EL (cell line): ENCODE data around the gene SMPD4.
"Not testable (repeated sequence)": the region's sequence is repeated elsewhere in the genome, so short reads cannot be mapped to it uniquely, and the experiment has no call there.

Source experiments
- DNase-seq: peaks from one replicate; pipeline ENCODE4 v3.0.0-alpha.2; 2016

Gene SMPD4

DNA sequence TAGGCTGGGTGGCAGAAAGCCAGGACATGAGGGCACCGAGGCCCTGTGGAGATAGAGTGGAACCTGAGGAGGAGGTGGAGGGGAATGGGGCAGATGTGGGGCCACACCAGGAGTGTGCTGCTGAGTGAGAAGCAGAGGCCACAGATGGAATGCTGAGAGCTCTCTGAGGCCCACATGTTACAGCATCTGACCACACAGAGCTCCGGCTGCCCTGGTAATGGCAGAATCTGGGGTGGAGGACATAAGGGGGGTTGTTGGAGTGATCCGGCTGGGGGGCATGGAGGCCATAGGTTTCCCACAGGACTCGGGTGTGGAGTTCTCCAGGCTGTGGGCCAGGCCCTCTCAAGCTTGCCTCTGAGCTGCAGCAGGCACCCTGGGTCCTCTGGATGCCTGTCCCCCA is 4.5 kb upstream of the SMPD4 start:
- no peak for DNase-seq

- no peak for DNase-seq
Observed at GRCh38 chr2:130185436-130185835, 4.0 kb upstream of the SMPD4 start.

DNA sequence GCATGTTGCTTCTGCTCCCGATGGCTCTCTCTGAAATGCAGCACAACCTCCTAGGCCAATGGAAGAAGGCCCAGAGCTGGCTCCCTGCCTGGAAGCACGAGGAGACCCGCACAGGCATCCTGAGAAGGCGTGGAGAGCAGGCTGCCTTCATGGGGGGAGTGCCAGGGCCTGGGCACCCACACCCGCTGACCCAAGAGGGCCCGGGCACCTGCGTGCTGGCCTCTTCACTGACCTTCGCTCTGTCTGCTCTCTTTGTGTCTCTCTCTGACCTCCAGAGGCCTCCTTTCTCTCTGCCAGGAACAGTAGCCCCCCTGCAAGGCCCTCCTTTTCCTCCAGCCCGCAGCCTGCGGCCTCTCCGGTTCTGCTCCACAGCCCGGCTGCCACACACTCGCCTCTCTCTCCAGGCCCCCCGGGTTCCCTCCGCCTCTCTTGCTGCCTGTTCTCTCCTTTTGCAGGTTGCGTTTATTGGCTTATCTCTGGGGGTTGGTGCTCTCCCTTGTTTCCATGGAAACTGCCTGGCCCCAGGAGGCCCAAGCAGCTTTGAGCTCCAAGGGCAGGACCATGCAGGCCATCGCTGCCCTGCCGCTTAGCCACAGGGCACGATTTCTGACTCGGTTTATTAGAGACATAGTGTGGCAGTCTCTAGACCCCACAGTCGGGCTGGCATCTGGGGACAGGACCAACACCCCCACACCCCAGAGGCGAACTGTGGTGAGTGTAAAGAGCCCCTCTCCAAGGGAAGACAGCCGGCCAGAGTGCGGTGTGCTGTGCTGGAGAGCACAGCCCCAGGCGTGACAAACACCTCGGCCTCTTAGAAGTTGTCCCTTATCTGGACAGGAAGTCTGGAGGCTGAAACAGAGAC is 2.3 kb upstream of the SMPD4 start:
- DNase-seq, result peak; percentile 30

- peak; percentile 31 for DNase-seq
Observed at GRCh38 chr2:130182826-130183511, 1.6 kb upstream of the SMPD4 start.

DNA sequence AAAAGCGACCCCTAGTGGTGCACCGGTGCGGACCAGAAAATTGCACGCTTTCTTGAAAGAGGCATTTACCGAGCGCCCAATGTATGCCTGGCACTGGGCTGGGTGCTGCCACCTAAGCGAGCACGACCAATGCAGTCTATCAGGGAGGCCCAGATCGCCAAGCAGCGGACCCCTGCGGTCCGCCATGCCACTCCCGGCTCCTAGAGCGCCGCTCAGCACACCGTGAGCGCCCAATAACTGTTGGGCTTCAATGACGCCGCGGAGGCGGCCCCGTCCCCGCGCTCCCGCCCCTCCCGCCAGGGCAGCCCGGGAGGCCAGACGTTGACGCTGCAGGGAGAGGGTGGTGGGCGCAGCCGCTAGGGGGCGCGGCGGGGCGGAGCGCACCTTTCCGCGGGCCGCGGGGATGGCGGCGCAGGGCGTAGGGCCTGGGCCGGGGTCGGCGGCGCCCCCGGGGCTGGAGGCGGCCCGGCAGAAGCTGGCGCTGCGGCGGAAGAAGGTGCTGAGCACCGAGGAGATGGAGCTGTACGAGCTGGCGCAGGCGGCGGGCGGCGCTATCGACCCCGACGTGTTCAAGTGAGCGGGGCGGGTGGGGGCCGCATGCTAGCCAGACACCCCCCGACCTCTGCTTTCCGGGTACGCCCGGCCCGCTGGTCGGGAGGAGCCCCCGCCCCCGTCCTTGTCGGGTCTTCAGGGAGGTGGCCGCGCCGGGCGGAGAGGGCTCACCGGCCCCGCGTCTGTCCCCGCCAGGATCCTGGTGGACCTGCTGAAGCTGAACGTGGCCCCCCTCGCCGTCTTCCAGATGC is 679 bp upstream of the SMPD4 start, which contains the start of gene MZT2B:
Gene MZT2B (plus strand): TSS at position 383 of the 803 bp plus-strand sequence. CDS start 21 bp downstream, at position 404.
- peak; percentile 84 for DNase-seq

DNA sequence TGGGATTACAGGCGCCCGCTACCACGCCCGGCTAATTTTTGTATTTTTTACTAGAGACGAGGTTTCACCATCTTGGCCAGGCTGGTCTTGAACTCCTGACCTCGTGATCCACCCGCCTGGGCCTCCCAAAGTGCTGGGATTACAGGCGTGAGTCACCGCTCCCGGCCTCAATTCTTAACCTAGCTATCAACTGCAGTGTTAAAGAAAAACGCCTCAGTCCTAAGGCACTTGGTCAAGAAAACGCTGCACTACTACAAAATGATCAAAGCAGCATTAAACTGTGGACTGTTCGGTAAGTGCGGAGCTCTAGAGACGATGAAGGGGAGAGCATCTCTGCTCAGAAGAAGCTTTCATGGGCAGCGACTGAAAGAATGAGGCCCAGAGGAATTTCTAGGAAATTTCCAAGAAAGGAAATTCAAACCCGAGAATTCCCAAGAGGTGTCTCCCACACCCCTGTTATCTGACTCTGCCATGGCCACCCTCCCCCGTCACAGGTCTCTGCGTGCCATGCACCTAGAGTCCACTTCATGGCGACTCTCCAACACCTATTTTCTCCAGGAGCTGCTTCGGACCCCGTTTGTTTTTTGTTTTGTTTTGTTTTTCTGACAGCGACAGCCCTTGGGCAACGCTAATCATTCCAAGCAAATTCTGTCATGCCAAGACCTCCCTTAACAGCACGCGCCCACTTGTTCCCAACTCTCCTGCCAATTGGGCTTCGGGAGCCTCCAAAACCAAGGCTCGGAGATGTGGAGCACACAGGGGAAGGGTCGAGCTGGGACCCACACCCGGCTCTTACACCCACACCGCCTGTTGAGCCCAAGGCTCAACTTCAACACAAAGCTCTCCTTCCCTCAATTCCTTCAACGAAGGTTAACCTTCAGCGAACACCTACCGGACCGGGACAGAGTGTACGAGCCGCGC is 738 bp downstream of the SMPD4 start:
- DNase-seq, result peak; percentile 24

GRCh38 chr2:130174866-130175265 is 6.5 kb downstream of the SMPD4 start:
- not testable (repeated sequence) for DNase-seq

GRCh38 chr2:130169896-130170295 is 11.5 kb downstream of the SMPD4 start:
- DNase-seq, result no peak

- not testable (repeated sequence) for DNase-seq
Observed at GRCh38 chr2:130169163-130169562, 12.2 kb downstream of the SMPD4 start.

- not testable (repeated sequence) for DNase-seq
Observed at GRCh38 chr2:130166611-130167010, 14.8 kb downstream of the SMPD4 start.

- no peak for DNase-seq
Observed at GRCh38 chr2:130165293-130166016, 15.9 kb downstream of the SMPD4 start.

GRCh38 chr2:130162968-130163367 is 18.4 kb downstream of the SMPD4 start:
- no peak for DNase-seq

DNA sequence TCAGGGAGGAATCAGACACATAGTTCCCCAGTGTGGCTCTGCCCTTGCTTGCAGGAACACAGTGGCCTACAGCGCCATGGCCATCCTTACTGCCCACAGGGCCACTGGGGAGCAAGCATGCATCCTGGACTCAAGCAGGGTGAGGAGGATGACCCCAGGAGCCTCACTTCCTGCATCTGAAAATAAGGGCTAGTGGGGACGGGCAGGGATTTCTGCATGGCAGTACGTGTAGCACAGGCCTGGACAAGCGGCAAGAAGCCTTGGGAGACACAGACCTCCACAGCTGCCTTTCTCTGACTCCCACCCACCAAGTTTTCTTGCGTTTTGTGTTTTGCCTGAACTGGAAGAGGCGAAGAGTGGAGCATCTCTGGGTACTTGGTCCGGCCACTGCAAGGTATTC is 18.9 kb downstream of the SMPD4 start:
- DNase-seq, result not testable (repeated sequence)

- not testable (repeated sequence) for DNase-seq
Observed at GRCh38 chr2:130160838-130161705, 20.3 kb downstream of the SMPD4 start.

DNA sequence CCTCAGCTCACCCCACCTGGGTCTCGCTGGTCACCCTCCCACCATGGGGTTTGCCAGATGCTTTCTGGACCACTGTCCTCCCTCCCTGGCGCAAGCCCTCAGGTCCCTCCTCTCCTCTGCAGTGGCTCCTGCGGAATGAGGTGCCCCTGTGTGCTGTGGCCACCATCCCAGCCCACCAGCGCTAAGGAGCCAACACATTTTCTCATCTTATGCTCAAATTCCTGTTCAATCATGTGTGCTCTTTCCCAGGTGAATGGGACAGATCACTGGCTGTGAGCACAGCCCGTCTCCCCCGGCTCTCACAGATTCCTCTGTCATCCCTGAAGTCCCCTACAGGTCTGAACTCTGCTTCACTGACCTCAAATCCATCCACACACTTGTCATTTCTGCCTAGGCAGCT is 21.3 kb downstream of the SMPD4 start:
- DNase-seq, result no peak

DNA sequence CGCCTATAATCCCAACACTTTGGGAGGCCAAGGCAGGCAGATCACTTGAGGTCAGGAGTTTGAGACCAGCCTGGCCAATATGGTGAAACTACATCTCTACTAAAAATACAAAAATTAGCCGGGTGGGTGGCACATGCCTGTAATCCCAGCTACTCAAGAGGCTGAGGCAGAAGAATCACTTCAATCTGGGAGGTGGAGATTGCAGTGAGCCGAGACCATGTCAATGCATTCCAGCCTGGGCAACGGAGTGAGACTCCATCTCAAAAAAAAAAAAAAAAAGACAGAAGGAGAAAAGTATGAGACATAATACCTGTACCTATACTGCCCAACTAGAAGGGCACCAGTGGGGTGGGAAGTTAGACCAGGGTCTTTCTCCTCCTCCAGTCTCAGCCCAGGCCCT is 22.0 kb downstream of the SMPD4 start:
- DNase-seq, result not testable (repeated sequence)

GRCh38 chr2:130158631-130159030 is 22.8 kb downstream of the SMPD4 start:
- DNase-seq, result no peak

- DNase-seq, result not testable (repeated sequence)
Observed at GRCh38 chr2:130157825-130158514, 23.4 kb downstream of the SMPD4 start.

- DNase-seq, result peak; percentile 6
Observed at GRCh38 chr2:130157354-130157753, 24.0 kb downstream of the SMPD4 start.

- DNase-seq, result no peak
Observed at GRCh38 chr2:130156624-130157004, 24.8 kb downstream of the SMPD4 start.
